ENCODE data around the gene RNF11.

DNA sequence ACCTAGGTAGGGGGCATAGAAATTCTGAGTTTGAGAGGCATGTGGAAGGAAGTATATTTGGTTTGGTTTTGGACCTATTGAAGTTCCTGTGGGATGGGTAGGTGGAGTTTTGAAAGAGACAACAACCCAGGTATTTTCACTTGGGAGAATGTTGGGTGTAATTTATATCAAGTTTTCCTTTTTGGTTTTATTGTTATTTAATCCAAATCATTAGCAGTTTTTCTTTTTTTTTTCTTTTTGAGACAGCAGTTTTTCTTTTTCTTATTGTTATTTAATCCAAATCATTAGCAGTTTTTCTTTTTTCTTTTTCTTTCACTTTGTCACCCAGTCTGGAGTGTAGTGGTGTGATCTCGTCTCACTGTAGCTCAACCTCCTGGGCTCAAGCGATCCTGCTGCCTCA lies 30.1 kb downstream of the RNF11 start:
- TF ChIP-seq EZH2 (IDR thresholded peaks at IDR 0.05; ENCODE audit: insufficient read depth, low read length): no peak
- TF ChIP-seq, protein P1, sequence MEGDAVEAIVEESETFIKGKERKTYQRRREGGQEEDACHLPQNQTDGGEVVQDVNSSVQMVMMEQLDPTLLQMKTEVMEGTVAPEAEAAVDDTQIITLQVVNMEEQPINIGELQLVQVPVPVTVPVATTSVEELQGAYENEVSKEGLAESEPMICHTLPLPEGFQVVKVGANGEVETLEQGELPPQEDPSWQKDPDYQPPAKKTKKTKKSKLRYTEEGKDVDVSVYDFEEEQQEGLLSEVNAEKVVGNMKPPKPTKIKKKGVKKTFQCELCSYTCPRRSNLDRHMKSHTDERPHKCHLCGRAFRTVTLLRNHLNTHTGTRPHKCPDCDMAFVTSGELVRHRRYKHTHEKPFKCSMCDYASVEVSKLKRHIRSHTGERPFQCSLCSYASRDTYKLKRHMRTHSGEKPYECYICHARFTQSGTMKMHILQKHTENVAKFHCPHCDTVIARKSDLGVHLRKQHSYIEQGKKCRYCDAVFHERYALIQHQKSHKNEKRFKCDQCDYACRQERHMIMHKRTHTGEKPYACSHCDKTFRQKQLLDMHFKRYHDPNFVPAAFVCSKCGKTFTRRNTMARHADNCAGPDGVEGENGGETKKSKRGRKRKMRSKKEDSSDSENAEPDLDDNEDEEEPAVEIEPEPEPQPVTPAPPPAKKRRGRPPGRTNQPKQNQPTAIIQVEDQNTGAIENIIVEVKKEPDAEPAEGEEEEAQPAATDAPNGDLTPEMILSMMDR (IDR thresholded peaks at IDR 0.05; ENCODE audit: insufficient read depth, low read depth, low read length): no peak
